Tibial nerve (tissue), 4 donors: Measurements from ENCODE around the gene PRKAR1B. TPM values are rescaled to one million over a fixed set of nuclear protein-coding genes. Genes with fewer than 3 reads are reported as not detected.

ENCODE experiments used
- DNase-seq, 2 donors: peaks; one replicate each; pipeline ENCODE4 v3.0.0-alpha.2; 2019; ENCODE audit warnings: low spot score in 2 of 2
- H3K27ac ChIP-seq, 4 donors: fragments of 200-600 bp; sonication (generic) in 3 of 4; one replicate each; pipeline ENCODE4 v1.5.1; 2017 to 2019; ENCODE audit warnings: mild to moderate bottlenecking in 1 of 4
- H3K27me3 ChIP-seq, 2 donors: fragments of 200-600 bp; sonication (generic) in 1 of 2; one replicate each; pipeline versions ENCODE4 v1.5.1 to v1.6.0; 2017 to 2019
- H3K36me3 ChIP-seq, 3 donors: fragments of 200-600 bp; sonication (generic); one replicate each; pipeline ENCODE4 v1.5.1; 2018 to 2019
- H3K4me1 ChIP-seq, 4 donors: fragments of 200-600 bp; sonication (generic) in 3 of 4; one replicate each; pipeline ENCODE4 v1.5.1; 2017 to 2019
- H3K4me3 ChIP-seq, 4 donors: fragments of 200-600 bp; sonication (generic) in 3 of 4; one replicate each; pipeline ENCODE4 v1.5.1; 2017 to 2019; ENCODE audit warnings: mild to moderate bottlenecking in 1 of 4, moderate library complexity in 1 of 4
- H3K9me3 ChIP-seq, 4 donors: fragments of 200-600 bp; sonication (generic) in 3 of 4; one replicate each; pipeline ENCODE4 v1.5.1; 2017 to 2019
- EP300 ChIP-seq, 2 donors: sonication (generic); formaldehyde crosslinking; IDR thresholded peaks; one replicate each; pipeline ENCODE4 v1.6.1; 2017; ENCODE audit warnings: antibody characterized with exemption in 2 of 2, mild to moderate bottlenecking in 1 of 2
- POLR2A ChIP-seq, 2 donors: fragments of 450-650 bp; IDR thresholded peaks; one replicate each; pipeline ENCODE4 v1.6.1; 2017; ENCODE audit warnings: antibody characterized with exemption in 2 of 2, mild to moderate bottlenecking in 2 of 2, moderate library complexity in 2 of 2
- WGBS, 2 donors: methylation state at CpG; one replicate each; pipeline ENCODE4 v1.1.5; 2018; 5-methylcytosine and 5-hydroxymethylcytosine counted together
- total RNA-seq, 4 donors: library from RNA; depleted of rRNA; stranded (reverse); fragments of >200 nt; gene quantifications; one replicate each; pipeline ENCODE4 v1.1.0, GENCODE V29; 2016
- TF ChIP-seq, protein P1 (sequence below), 5 experiments: fragments of 200-600 bp in 3 of 5; fragments of 450-650 bp in 2 of 5; sonication (generic) in 3 of 5; IDR thresholded peaks; one replicate each; pipeline ENCODE4 v1.5.1; 2016 to 2019; ENCODE audit warnings: antibody characterized with exemption in 5 of 5, mild to moderate bottlenecking in 3 of 5, moderate library complexity in 2 of 5

PRKAR1B gene
- total RNA-seq, 4 donors from 2014 or later, result 2.7 to 12.3 (median 4.8) TPM

GRCh38 chr7:501526-501925 is 225.6 kb downstream of the PRKAR1B start:
- Histone ChIP-seq H3K27ac (no peak overlapping the region), H3K4me1 (peaks cover 0 to 24% (median 18%) of the 10 kb centered on the region in 4 donors), H3K4me3 (no peak overlapping the region), H3K27me3 (no peaks in the 10 kb centered on the region), H3K9me3 (peaks cover 0 to 2% (median 0%) of the 10 kb centered on the region in 4 donors), H3K36me3 (peaks cover 0 to 58% (median 0%) of the 10 kb centered on the region in 3 donors)
- no peak for TF ChIP-seq EP300 (IDR thresholded peaks at IDR 0.05)
- TF ChIP-seq POLR2A (IDR thresholded peaks at IDR 0.05), result no peak
- TF ChIP-seq, protein P1, sequence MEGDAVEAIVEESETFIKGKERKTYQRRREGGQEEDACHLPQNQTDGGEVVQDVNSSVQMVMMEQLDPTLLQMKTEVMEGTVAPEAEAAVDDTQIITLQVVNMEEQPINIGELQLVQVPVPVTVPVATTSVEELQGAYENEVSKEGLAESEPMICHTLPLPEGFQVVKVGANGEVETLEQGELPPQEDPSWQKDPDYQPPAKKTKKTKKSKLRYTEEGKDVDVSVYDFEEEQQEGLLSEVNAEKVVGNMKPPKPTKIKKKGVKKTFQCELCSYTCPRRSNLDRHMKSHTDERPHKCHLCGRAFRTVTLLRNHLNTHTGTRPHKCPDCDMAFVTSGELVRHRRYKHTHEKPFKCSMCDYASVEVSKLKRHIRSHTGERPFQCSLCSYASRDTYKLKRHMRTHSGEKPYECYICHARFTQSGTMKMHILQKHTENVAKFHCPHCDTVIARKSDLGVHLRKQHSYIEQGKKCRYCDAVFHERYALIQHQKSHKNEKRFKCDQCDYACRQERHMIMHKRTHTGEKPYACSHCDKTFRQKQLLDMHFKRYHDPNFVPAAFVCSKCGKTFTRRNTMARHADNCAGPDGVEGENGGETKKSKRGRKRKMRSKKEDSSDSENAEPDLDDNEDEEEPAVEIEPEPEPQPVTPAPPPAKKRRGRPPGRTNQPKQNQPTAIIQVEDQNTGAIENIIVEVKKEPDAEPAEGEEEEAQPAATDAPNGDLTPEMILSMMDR (IDR thresholded peaks at IDR 0.05), result no peak
- 92 to 95% methylated on average over 7 of the region's 7 CpGs for WGBS, 2 donors
- DNase-seq, result no peak

DNA sequence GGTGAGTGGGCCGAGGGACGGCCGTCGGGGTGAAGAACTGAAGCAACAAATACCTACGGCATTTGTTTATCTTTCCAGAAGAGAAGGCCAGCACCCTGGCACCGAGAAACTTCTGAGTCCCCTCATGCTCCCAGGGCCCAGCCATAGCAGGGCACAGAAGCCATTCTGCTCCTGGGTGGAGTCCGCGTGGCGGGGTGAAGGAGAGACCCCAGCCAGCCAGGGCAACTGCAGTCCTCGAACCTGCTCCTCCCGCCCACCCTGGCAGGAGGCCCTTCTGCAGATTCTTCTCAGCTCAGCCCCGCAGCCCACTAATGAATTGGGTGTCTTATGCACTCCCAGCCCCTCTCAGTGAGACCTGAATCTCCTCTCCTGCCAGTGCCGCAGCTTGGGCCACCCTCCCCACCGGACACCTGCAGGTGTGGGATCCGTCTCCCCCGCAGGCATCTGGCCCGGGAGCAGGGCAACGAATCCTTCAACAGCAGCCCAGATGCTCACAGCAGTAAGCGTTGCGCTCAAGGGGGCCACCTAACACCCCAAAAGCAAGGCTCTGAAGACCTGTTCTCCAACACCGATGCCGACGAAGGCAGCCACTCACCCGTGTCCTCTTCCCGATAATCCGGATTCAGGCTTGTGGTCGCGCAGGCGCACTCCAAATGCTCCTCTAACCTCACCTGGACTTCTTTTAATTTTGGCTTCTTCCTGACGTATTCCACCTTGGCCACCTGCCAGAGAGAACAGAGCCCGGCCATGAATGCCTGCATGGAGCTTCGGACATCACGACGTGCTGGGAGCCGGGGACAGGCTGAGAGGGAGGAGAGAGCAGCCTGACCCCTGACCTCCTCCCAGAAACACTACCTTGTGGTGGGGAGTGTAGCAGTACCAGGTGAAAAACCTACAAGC is 226.3 kb downstream of the PRKAR1B start:
- 88 to 91% methylated on average over 32 of the region's 35 CpGs for WGBS, 2 donors
- DNase-seq, result no peak
- Histone ChIP-seq H3K27me3 (no peaks in the 10 kb centered on the region), H3K27ac (no peak overlapping the region), H3K9me3 (peaks cover 0 to 2% (median 0%) of the 10 kb centered on the region in 4 donors), H3K4me3 (no peak overlapping the region), H3K36me3 (peaks cover 0 to 59% (median 0%) of the 10 kb centered on the region in 3 donors), H3K4me1 (peaks cover 0 to 29% (median 18%) of the 10 kb centered on the region in 4 donors)
- TF ChIP-seq EP300 (IDR thresholded peaks at IDR 0.05) (no peak), POLR2A (IDR thresholded peaks at IDR 0.05) (no peak)
- TF ChIP-seq, protein P1 (IDR thresholded peaks at IDR 0.05), result no peak

DNA sequence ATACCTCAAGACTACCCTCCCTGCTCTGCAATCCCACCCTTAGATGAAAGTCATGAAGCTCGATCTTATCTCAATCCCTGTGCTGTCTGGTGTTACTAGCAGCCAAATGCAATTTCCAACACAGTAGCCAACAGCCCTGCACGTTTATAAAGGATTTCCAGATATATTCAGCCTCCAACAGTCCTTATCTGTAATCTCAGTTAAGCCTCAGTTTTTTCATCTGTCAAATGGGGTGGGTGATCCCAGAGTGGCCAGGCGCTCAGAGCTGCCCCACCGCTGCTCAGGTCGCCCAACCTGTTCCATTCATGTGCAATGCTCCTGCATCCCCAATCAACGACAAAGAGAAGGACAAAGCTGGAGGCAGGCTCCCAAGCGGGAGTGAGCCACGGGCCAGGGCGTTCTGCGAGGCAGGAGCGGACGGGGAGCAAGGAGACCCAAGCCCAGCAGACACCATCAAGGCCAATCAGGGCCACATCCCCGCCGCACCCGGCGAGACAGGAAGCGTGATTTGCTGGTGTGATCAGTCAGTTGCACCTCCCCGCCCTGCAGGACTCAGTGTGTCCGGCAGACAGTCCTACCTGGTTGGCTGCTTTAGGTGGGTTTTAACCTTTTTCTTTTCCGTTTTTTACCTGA is 227.1 kb downstream of the PRKAR1B start:
- no peak overlapping the region for H3K27ac ChIP-seq
- TF ChIP-seq EP300 (IDR thresholded peaks at IDR 0.05) (no peak), POLR2A (IDR thresholded peaks at IDR 0.05) (no peak)
- TF ChIP-seq, protein P1 (IDR thresholded peaks at IDR 0.05), result no peak
- 91 to 96% methylated on average over 20 of the region's 20 CpGs for WGBS, 2 donors
- no peak overlapping the region for H3K4me3 ChIP-seq
- no peaks in the 10 kb centered on the region for H3K27me3 ChIP-seq
- peaks cover 0 to 2% (median 0%) of the 10 kb centered on the region in 4 donors for H3K9me3 ChIP-seq
- no peak for DNase-seq
- peaks cover 0 to 64% (median 0%) of the 10 kb centered on the region in 3 donors for H3K36me3 ChIP-seq
- peaks cover 0 to 31% (median 18%) of the 10 kb centered on the region in 4 donors for H3K4me1 ChIP-seq

Other genes starting within 250 kb of the PRKAR1B start
- gene PDGFA, start 207.4 kb downstream of the PRKAR1B start, total RNA-seq, result 10 to 100 TPM; 33.4 to 84.1 (median 40.6) TPM
- gene DNAAF5, start 582 bp downstream of the PRKAR1B start, total RNA-seq, result 10 to 100 TPM; 26.0 to 56.7 (median 41.6) TPM
- gene SUN1, start 105.2 kb upstream of the PRKAR1B start, total RNA-seq, result 100 to 1,000 TPM; 243 to 263 (median 244) TPM
- 10 to 100 TPM; 29.8 to 50.2 (median 38.3) TPM for gene GET4, start 149.3 kb upstream of the PRKAR1B start, total RNA-seq
- gene ADAP1, start 227.4 kb upstream of the PRKAR1B start, total RNA-seq, result 10 to 100 TPM; 29.3 to 53.0 (median 39.6) TPM
- gene COX19, start 248.3 kb upstream of the PRKAR1B start, total RNA-seq, result 10 to 100 TPM; 10.8 to 21.3 (median 11.2) TPM